NB4 (cell line): ENCODE measurements around the gene TIRAP.

ENCODE experiments used
- DNase-seq: peaks from one replicate; pipeline ENCODE4 v3.0.0; 2010; ENCODE audit warnings: low read depth
- H3K4me3 ChIP-seq: one replicate; pipeline ENCODE4 v1.5.1; 2011; ENCODE audit warnings: mild to moderate bottlenecking, low read depth, low read length, moderate library complexity
- MAX ChIP-seq: IDR thresholded peaks from 2 replicates; pipeline ENCODE4 v1.6.1; 2011; ENCODE audit warnings: low read depth, low read length
- MYC ChIP-seq: IDR thresholded peaks from 2 replicates; pipeline ENCODE4 v1.6.1; 2011; ENCODE audit warnings: low read depth, low read length
- POLR2A ChIP-seq: IDR thresholded peaks from 2 replicates; pipeline ENCODE4 v1.6.1; 2011; ENCODE audit warnings: mild to moderate bottlenecking; ENCODE audit not compliant: insufficient read length; ENCODE audit errors: extremely low read depth
- TF ChIP-seq, protein P1 (sequence below): IDR thresholded peaks from one replicate; pipeline ENCODE4 v1.5.1; 2012; ENCODE audit warnings: low read depth, low read length

The TIRAP gene

GRCh38 chr11:126257144-126257543, 25.7 kb upstream of the TIRAP start:
- DNase-seq: no peak
- H3K4me3 ChIP-seq: no peak overlapping the region
- TF ChIP-seq, protein P1, sequence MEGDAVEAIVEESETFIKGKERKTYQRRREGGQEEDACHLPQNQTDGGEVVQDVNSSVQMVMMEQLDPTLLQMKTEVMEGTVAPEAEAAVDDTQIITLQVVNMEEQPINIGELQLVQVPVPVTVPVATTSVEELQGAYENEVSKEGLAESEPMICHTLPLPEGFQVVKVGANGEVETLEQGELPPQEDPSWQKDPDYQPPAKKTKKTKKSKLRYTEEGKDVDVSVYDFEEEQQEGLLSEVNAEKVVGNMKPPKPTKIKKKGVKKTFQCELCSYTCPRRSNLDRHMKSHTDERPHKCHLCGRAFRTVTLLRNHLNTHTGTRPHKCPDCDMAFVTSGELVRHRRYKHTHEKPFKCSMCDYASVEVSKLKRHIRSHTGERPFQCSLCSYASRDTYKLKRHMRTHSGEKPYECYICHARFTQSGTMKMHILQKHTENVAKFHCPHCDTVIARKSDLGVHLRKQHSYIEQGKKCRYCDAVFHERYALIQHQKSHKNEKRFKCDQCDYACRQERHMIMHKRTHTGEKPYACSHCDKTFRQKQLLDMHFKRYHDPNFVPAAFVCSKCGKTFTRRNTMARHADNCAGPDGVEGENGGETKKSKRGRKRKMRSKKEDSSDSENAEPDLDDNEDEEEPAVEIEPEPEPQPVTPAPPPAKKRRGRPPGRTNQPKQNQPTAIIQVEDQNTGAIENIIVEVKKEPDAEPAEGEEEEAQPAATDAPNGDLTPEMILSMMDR: no peak
- no peak for TF ChIP-seq MYC
- TF ChIP-seq POLR2A: no peak
- no peak for TF ChIP-seq MAX

- H3K4me3 ChIP-seq: no peak overlapping the region
- TF ChIP-seq MYC: no peak
- TF ChIP-seq POLR2A: no peak
- TF ChIP-seq, protein P1: no peak
- no peak for TF ChIP-seq MAX
- DNase-seq: no peak
Measured at GRCh38 chr11:126257764-126258163, 25.1 kb upstream of the TIRAP start.

DNA sequence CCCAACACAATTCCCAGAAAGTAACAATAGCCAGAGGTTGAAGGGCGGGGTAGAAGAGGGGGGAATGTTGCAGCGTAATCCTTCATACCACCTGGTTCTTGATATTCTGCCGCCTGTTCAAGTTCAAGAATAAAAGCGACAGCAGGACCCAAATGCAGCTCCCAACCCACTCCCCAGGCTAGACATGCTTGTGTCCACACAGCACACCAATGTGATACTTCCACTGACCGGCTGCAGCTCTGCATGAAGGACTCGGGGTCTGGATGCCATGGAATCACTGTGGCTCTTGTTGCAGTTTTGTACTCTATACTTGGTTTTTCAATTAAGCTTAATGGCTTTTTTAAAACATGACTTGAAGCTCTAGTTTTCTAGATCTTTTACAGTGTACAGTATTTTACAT, 20.7 kb upstream of the TIRAP start:
- H3K4me3 ChIP-seq: no peak overlapping the region
- no peak for DNase-seq
- TF ChIP-seq, protein P1: no peak
- no peak for TF ChIP-seq MYC
- no peak for TF ChIP-seq MAX
- TF ChIP-seq POLR2A: no peak

- TF ChIP-seq MAX (no peak), POLR2A (no peak), MYC (no peak)
- TF ChIP-seq, protein P1: no peak
- DNase-seq: no peak
- H3K4me3 ChIP-seq: no peak overlapping the region
Measured at GRCh38 chr11:126263489-126263888, 19.4 kb upstream of the TIRAP start.

- peak; percentile 37 for DNase-seq
- TF ChIP-seq POLR2A: no peak
- no peak for TF ChIP-seq MYC
- no peak overlapping the region for H3K4me3 ChIP-seq
Measured at GRCh38 chr11:126265811-126266210, 17.1 kb upstream of the TIRAP start.

DNA sequence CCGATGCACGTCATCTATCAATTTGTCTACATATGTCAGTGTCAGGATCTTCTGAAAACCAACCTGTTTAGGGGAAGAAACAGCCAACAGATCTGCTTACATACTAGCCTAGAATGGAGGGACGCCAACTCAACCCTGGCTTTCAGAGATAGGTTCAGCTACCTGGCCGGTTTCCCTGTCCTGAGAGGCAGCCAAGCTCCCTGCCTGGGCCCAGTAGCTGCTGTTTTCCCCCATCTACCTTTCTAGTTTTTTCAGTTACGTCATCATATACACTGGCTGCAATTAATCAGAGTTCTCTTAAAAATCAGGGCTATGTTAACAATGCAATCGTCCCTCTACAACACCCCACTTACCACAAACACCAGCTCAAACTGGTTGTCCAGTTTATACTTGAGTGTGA, 15.2 kb upstream of the TIRAP start:
- no peak for DNase-seq
- TF ChIP-seq MAX (no peak), MYC (no peak), POLR2A (no peak)
- TF ChIP-seq, protein P1: no peak
- peak overlapping the region; percentile 95 for H3K4me3 ChIP-seq
